CD14-positive monocyte (primary cell): ENCODE measurements around the gene NR2F6. TPM values are rescaled to one million over a fixed set of nuclear protein-coding genes. Genes with fewer than 3 reads are reported as not detected.

Experiments used
- DNase-seq, 3 donors: peaks; one replicate each; pipeline ENCODE4 v3.0.0-alpha.2; 2011 to 2022
- H2AFZ ChIP-seq: 2 replicates; pipeline ENCODE4 v1.6.0; 2012; ENCODE audit warnings: mild to moderate bottlenecking, low read depth, low read length, inconsistent platforms; ENCODE audit not compliant: insufficient read depth, poor library complexity, severe bottlenecking
- H3K27ac ChIP-seq, 2 donors: 1 replicate in 1 of 2; 2 replicates in 1 of 2; pipeline ENCODE4 v1.5.1; 2012 to 2013; ENCODE audit warnings: low read length in 2 of 2, control low read depth in 1 of 2, inconsistent platforms in 1 of 2, low read depth in 1 of 2, mild to moderate bottlenecking in 1 of 2
- H3K27me3 ChIP-seq, 2 donors: one replicate each; pipeline versions ENCODE4 v1.6.0 to v1.6.1; 2011 to 2013; ENCODE audit warnings: low read length in 2 of 2; ENCODE audit not compliant: control insufficient read depth in 2 of 2, insufficient read depth in 2 of 2
- H3K36me3 ChIP-seq, 2 donors: replicated peaks in 1 of 2; 1 replicate in 1 of 2; 2 replicates in 1 of 2; pipeline versions ENCODE4 v1.5.1 to v1.6.1; 2012 to 2013; ENCODE audit warnings: low read length in 2 of 2, control low read depth in 1 of 2, inconsistent platforms in 1 of 2, mild to moderate bottlenecking in 1 of 2; ENCODE audit not compliant: insufficient read depth in 2 of 2, control insufficient read depth in 1 of 2
- H3K4me1 ChIP-seq, 2 donors: 1 replicate in 1 of 2; 2 replicates in 1 of 2; pipeline versions ENCODE4 v1.5.1 to v1.6.1; 2012 to 2013; ENCODE audit warnings: low read length in 2 of 2, control low read depth in 1 of 2, inconsistent platforms in 1 of 2, mild to moderate bottlenecking in 1 of 2, moderate library complexity in 1 of 2; ENCODE audit not compliant: insufficient read depth in 2 of 2, control insufficient read depth in 1 of 2
- H3K4me2 ChIP-seq: replicated peaks from 2 replicates; pipeline ENCODE3; 2012; ENCODE audit warnings: low read length, moderate library complexity, mild to moderate bottlenecking; ENCODE audit not compliant: poor library complexity, severe bottlenecking; ENCODE audit errors: extremely low read depth
- H3K4me3 ChIP-seq, 3 experiments: fragments of 200-600 bp in 1 of 3; sonication (generic) in 1 of 3; replicated peaks in 1 of 3; 1 replicate in 2 of 3; 2 replicates in 1 of 3; pipeline ENCODE4 v1.5.1; 2011 to 2013; ENCODE audit warnings: low read length in 3 of 3, mild to moderate bottlenecking in 3 of 3, control low read depth in 2 of 3, low read depth in 2 of 3, inconsistent platforms in 1 of 3, moderate library complexity in 1 of 3
- H3K79me2 ChIP-seq: 2 replicates; pipeline ENCODE4 v1.6.0; 2012; ENCODE audit warnings: mild to moderate bottlenecking, control low read depth, inconsistent platforms, low read length, moderate library complexity; ENCODE audit not compliant: insufficient read depth
- H3K9ac ChIP-seq: 2 replicates; pipeline ENCODE4 v1.6.0; 2017; ENCODE audit warnings: low read length, mild to moderate bottlenecking; ENCODE audit not compliant: insufficient read depth, poor library complexity, severe bottlenecking
- H3K9me3 ChIP-seq, 2 donors: replicated peaks in 1 of 2; 1 replicate in 1 of 2; 2 replicates in 1 of 2; pipeline versions ENCODE4 v1.5.1 to v1.6.1; 2012 to 2013; ENCODE audit warnings: low read length in 2 of 2, control low read depth in 1 of 2; ENCODE audit not compliant: control insufficient read depth in 1 of 2, insufficient read depth in 1 of 2
- H4K20me1 ChIP-seq: 2 replicates; pipeline ENCODE4 v1.6.0; 2012; ENCODE audit warnings: mild to moderate bottlenecking, low read length, control low read depth, moderate library complexity; ENCODE audit not compliant: insufficient read depth
- H3K27ac Mint-ChIP-seq, 7 donors: one replicate each; pipeline ENCODE4 v1.8.0; 2020; ENCODE audit warnings: mild to moderate bottlenecking in 7 of 7, mixed read lengths in 7 of 7, moderate library complexity in 6 of 7, inconsistent platforms in 2 of 7
- H3K27me3 Mint-ChIP-seq, 3 donors: one replicate each; pipeline ENCODE4 v1.8.0; 2021 to 2022; ENCODE audit warnings: low read depth in 3 of 3, mild to moderate bottlenecking in 3 of 3, mixed read lengths in 3 of 3, moderate library complexity in 3 of 3, inconsistent platforms in 1 of 3
- H3K36me3 Mint-ChIP-seq, 2 donors: one replicate each; pipeline ENCODE4 v1.8.0; 2020; ENCODE audit warnings: mixed read lengths in 2 of 2, inconsistent platforms in 1 of 2, mild to moderate bottlenecking in 1 of 2
- H3K4me1 Mint-ChIP-seq: one replicate; pipeline ENCODE4 v1.8.0; 2020; ENCODE audit warnings: mild to moderate bottlenecking, mixed read lengths
- H3K4me3 Mint-ChIP-seq, 2 donors: one replicate each; pipeline ENCODE4 v1.8.0; 2020; ENCODE audit warnings: mild to moderate bottlenecking in 2 of 2, mixed read lengths in 2 of 2, moderate library complexity in 1 of 2
- H3K9me3 Mint-ChIP-seq, 7 donors: one replicate each; pipeline ENCODE4 v1.8.0; 2020 to 2022; ENCODE audit warnings: mixed read lengths in 7 of 7, mild to moderate bottlenecking in 6 of 7, moderate library complexity in 6 of 7, inconsistent platforms in 2 of 7
- WGBS: methylation state at CpG from one replicate; pipeline ENCODE4 v1.1.5; 2013; ENCODE audit warnings: missing lambda C conversion rate; ENCODE audit not compliant: insufficient coverage; 5-methylcytosine and 5-hydroxymethylcytosine counted together
- intact Hi-C, 2 donors: fragments of 100-400 bp; cut with micrococcal nuclease; formaldehyde crosslinking; loops; one replicate each; pipeline versions ENCODE4 v1.15.0 to v1.15.1; 2023
- polyA plus RNA-seq, 3 donors: library from polyadenylated mRNA; depleted of rRNA in 1 of 3; unstranded in 2 of 3; stranded (reverse) in 1 of 3; fragments of 300-500 nt in 2 of 3; fragments of >200 nt in 1 of 3; fragmentation: Illumina TruSeq in 2 of 3; gene quantifications; 1 replicate in 2 of 3; 2 replicates in 1 of 3; pipeline ENCODE4 v1.2.3, GENCODE V29; 2012 to 2021
- TF ChIP-seq, protein P1 (sequence below): fragments of 200-600 bp; IDR thresholded peaks from one replicate; pipeline ENCODE4 v1.8.0; 2022; ENCODE audit warnings: antibody characterized with exemption, mild to moderate bottlenecking

NR2F6 gene
- polyA plus RNA-seq, 3 donors, result 0.87 to 5.1 (median 1.7) TPM

DNA sequence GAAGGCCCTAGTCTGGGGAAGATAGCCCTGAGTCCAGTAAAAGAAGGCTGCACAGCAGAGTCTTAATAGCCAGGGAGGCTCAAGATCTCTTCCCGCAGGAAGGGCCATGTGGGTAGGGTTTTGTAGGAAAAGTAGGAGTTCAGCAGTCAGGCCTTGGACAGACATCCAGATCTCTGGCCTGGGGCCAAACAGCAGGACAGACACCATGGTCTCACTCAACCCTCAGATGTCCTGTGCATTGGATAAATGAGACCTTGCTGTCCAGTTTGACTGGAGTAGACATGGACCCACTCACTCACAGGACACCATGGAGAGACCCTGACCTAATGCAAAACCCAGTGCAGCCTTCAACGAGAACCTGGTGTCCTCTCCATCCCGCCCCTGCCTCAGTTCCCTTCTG is 15.8 kb downstream of the NR2F6 start:
- Mint-ChIP-seq H3K4me1 (peaks cover 18% of the 10 kb centered on the region), H3K4me3 (no peak overlapping the region), H3K9me3 (peaks cover 0 to 2% (median 0%) of the 10 kb centered on the region in 7 donors), H3K27me3 (peaks cover 0 to 3% (median 0%) of the 10 kb centered on the region in 3 donors), H3K27ac (no peak overlapping the region), H3K36me3 (peaks cover 21 to 49% of the 10 kb centered on the region in 2 donors)
- no peak for DNase-seq
- Histone ChIP-seq H3K27me3 (no peaks in the 10 kb centered on the region), H3K4me2 (no peak overlapping the region), H3K4me1 (peaks cover 17 to 26% of the 10 kb centered on the region in 2 donors), H3K27ac (no peak overlapping the region), H4K20me1 (peaks cover 31% of the 10 kb centered on the region), H3K79me2 (peaks cover 13% of the 10 kb centered on the region), H3K4me3 (no peak overlapping the region), H3K36me3 (peaks cover 8 to 41% of the 10 kb centered on the region in 2 donors), H3K9me3 (no peaks in the 10 kb centered on the region), H2AFZ (no peak overlapping the region), H3K9ac (no peak overlapping the region)
- 95% methylated on average over 3 of the region's 3 CpGs for WGBS
- intact Hi-C loops, result loop anchor here in 1 of 2 donors (5.0 kb wide), 1 partner anchor 153 kb away; the partner anchor contains the start of genes HAUS8 and MYO9B
- TF ChIP-seq, protein P1, sequence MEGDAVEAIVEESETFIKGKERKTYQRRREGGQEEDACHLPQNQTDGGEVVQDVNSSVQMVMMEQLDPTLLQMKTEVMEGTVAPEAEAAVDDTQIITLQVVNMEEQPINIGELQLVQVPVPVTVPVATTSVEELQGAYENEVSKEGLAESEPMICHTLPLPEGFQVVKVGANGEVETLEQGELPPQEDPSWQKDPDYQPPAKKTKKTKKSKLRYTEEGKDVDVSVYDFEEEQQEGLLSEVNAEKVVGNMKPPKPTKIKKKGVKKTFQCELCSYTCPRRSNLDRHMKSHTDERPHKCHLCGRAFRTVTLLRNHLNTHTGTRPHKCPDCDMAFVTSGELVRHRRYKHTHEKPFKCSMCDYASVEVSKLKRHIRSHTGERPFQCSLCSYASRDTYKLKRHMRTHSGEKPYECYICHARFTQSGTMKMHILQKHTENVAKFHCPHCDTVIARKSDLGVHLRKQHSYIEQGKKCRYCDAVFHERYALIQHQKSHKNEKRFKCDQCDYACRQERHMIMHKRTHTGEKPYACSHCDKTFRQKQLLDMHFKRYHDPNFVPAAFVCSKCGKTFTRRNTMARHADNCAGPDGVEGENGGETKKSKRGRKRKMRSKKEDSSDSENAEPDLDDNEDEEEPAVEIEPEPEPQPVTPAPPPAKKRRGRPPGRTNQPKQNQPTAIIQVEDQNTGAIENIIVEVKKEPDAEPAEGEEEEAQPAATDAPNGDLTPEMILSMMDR, result no peak

- no peak overlapping the region for H3K9ac ChIP-seq
- H4K20me1 ChIP-seq, result peaks cover 26% of the 10 kb centered on the region
- H3K79me2 ChIP-seq, result peaks cover 6% of the 10 kb centered on the region
- no peak overlapping the region for H3K27ac ChIP-seq
- no peak overlapping the region for H3K4me2 ChIP-seq
- peaks cover 8 to 41% of the 10 kb centered on the region in 2 donors for H3K36me3 ChIP-seq
- peaks cover 21 to 49% of the 10 kb centered on the region in 2 donors for H3K36me3 Mint-ChIP-seq
- H3K4me1 ChIP-seq, result peaks cover 24 to 38% of the 10 kb centered on the region in 2 donors
- H3K27ac Mint-ChIP-seq, result no peak overlapping the region
- H3K4me3 Mint-ChIP-seq, result no peak overlapping the region
- H3K27me3 Mint-ChIP-seq, result peaks cover 0 to 3% (median 0%) of the 10 kb centered on the region in 3 donors
- no peak for DNase-seq
- no peak overlapping the region for H2AFZ ChIP-seq
- intact Hi-C loops, result loop anchor here in 1 of 2 donors (5.0 kb wide), 1 partner anchor 151 kb away; the partner anchor contains the start of genes HAUS8 and MYO9B
- no peaks in the 10 kb centered on the region for H3K27me3 ChIP-seq
- H3K4me1 Mint-ChIP-seq, result peaks cover 22% of the 10 kb centered on the region
- WGBS, result 94% methylated on average over 10 of the region's 13 CpGs
- no peak overlapping the region for H3K4me3 ChIP-seq
- peaks cover 0 to 2% (median 0%) of the 10 kb centered on the region in 7 donors for H3K9me3 Mint-ChIP-seq
- H3K9me3 ChIP-seq, result no peaks in the 10 kb centered on the region
- TF ChIP-seq, protein P1, result no peak
Measured at GRCh38 chr19:17227798-17228367, 17.8 kb downstream of the NR2F6 start.
